ENCODE measurements around the gene ZBTB47. TPM values are rescaled to one million over a fixed set of nuclear protein-coding genes. Genes with fewer than 3 reads are reported as not detected.

ZBTB47 gene
- total and polyA plus RNA-seq, 2 experiments from 2014 or later: 0.48 to 2.8 TPM

DNA sequence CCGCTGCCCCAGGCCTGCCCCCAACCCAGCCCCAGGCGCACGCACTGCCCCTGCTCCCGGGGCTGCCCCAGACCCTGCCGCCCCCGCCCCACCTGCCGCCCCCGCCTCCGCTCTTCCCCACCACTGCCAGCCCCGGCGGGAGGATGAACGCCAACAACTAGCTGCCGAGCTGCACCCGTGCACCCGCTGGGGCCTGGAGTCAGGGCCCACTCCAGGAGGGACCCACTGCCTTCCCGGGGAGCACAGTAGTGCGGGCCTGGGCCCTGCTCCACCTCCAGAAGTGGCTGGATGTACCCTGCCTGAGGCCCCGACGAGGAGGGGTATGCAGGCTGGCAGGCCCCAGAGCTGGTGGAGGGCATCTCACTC, 10.9 kb downstream of the ZBTB47 start:
- Histone ChIP-seq H3K27me3 (ENCODE audit: insufficient read depth) (no peaks in the 10 kb centered on the region), H3K79me2 (replicated peaks; ENCODE audit: insufficient read depth) (no peaks in the 10 kb centered on the region), H3K27ac (ENCODE audit: low read depth) (no peak overlapping the region), H4K20me1 (replicated peaks; ENCODE audit: insufficient read depth) (no peaks in the 10 kb centered on the region), H3K4me3 (no peak overlapping the region), H3F3A (replicated peaks; ENCODE audit: low read depth) (no peaks in the 10 kb centered on the region), H3K36me3 (ENCODE audit: insufficient read depth) (no peaks in the 10 kb centered on the region), H3K4me2 (no peak overlapping the region), H2AFZ (no peak overlapping the region), H3K4me1 (ENCODE audit: insufficient read depth) (no peaks in the 10 kb centered on the region), H3K9me2 (ENCODE audit: insufficient read depth) (no peaks in the 10 kb centered on the region)
- DNase-seq (ENCODE audit: low spot score) (no peak), ATAC-seq (peak; percentile 7; the same call in 1 of the 3 replicates)
- 0 out of 3 replicates have a peak, but pooled peaks cover 3% of the 10 kb centered on the region for H3K9me3 Mint-ChIP-seq
- H3K4me3 Mint-ChIP-seq: no peak overlapping the region
- H3K27me3 Mint-ChIP-seq (ENCODE audit: insufficient read depth, low read depth, poor library complexity): peaks cover 4% of the 10 kb centered on the region
- H3K27ac Mint-ChIP-seq: no peak overlapping the region
- TF ChIP-seq ZNF114 (CRISPR knock-in tag; IDR thresholded peaks at IDR 0.05) (no peak), POLR2AphosphoS5 (IDR thresholded peaks at IDR 0.05; ENCODE audit: low read depth) (no peak), JUNB (IDR thresholded peaks at IDR 0.05; ENCODE audit: unreplicated experiment) (no peak), NANOG (IDR thresholded peaks at IDR 0.05; ENCODE audit: borderline replicate concordance) (no peak), EZH2phosphoT487 (IDR thresholded peaks at IDR 0.05; ENCODE audit: unreplicated experiment) (no peak), CREB1 (CRISPR knock-in tag; IDR thresholded peaks at IDR 0.05; ENCODE audit: low read depth) (no peak), ZNF331 (CRISPR knock-in tag; IDR thresholded peaks at IDR 0.05; ENCODE audit: low read depth) (no peak)
- TF ChIP-seq, protein P1, sequence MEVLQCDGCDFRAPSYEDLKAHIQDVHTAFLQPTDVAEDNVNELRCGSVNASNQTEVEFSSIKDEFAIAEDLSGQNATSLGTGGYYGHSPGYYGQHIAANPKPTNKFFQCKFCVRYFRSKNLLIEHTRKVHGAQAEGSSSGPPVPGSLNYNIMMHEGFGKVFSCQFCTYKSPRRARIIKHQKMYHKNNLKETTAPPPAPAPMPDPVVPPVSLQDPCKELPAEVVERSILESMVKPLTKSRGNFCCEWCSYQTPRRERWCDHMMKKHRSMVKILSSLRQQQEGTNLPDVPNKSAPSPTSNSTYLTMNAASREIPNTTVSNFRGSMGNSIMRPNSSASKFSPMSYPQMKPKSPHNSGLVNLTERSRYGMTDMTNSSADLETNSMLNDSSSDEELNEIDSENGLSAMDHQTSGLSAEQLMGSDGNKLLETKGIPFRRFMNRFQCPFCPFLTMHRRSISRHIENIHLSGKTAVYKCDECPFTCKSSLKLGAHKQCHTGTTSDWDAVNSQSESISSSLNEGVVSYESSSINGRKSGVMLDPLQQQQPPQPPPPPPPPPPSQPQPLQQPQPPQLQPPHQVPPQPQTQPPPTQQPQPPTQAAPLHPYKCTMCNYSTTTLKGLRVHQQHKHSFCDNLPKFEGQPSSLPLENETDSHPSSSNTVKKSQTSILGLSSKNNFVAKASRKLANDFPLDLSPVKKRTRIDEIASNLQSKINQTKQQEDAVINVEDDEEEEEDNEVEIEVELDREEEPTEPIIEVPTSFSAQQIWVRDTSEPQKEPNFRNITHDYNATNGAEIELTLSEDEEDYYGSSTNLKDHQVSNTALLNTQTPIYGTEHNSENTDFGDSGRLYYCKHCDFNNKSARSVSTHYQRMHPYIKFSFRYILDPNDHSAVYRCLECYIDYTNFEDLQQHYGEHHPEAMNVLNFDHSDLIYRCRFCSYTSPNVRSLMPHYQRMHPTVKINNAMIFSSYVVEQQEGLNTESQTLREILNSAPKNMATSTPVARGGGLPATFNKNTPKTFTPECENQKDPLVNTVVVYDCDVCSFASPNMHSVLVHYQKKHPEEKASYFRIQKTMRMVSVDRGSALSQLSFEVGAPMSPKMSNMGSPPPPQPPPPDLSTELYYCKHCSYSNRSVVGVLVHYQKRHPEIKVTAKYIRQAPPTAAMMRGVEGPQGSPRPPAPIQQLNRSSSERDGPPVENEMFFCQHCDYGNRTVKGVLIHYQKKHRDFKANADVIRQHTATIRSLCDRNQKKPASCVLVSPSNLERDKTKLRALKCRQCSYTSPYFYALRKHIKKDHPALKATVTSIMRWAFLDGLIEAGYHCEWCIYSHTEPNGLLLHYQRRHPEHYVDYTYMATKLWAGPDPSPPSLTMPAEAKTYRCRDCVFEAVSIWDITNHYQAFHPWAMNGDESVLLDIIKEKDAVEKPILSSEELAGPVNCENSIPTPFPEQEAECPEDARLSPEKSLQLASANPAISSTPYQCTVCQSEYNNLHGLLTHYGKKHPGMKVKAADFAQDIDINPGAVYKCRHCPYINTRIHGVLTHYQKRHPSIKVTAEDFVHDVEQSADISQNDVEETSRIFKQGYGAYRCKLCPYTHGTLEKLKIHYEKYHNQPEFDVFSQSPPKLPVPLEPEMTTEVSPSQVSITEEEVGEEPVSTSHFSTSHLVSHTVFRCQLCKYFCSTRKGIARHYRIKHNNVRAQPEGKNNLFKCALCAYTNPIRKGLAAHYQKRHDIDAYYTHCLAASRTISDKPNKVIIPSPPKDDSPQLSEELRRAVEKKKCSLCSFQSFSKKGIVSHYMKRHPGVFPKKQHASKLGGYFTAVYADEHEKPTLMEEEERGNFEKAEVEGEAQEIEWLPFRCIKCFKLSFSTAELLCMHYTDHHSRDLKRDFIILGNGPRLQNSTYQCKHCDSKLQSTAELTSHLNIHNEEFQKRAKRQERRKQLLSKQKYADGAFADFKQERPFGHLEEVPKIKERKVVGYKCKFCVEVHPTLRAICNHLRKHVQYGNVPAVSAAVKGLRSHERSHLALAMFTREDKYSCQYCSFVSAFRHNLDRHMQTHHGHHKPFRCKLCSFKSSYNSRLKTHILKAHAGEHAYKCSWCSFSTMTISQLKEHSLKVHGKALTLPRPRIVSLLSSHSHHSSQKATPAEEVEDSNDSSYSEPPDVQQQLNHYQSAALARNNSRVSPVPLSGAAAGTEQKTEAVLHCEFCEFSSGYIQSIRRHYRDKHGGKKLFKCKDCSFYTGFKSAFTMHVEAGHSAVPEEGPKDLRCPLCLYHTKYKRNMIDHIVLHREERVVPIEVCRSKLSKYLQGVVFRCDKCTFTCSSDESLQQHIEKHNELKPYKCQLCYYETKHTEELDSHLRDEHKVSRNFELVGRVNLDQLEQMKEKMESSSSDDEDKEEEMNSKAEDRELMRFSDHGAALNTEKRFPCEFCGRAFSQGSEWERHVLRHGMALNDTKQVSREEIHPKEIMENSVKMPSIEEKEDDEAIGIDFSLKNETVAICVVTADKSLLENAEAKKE (CRISPR knock-in tag; IDR thresholded peaks at IDR 0.05): no peak
- TF ChIP-seq, protein P2, sequence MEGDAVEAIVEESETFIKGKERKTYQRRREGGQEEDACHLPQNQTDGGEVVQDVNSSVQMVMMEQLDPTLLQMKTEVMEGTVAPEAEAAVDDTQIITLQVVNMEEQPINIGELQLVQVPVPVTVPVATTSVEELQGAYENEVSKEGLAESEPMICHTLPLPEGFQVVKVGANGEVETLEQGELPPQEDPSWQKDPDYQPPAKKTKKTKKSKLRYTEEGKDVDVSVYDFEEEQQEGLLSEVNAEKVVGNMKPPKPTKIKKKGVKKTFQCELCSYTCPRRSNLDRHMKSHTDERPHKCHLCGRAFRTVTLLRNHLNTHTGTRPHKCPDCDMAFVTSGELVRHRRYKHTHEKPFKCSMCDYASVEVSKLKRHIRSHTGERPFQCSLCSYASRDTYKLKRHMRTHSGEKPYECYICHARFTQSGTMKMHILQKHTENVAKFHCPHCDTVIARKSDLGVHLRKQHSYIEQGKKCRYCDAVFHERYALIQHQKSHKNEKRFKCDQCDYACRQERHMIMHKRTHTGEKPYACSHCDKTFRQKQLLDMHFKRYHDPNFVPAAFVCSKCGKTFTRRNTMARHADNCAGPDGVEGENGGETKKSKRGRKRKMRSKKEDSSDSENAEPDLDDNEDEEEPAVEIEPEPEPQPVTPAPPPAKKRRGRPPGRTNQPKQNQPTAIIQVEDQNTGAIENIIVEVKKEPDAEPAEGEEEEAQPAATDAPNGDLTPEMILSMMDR (conservative IDR thresholded peaks at IDR 0.05; ENCODE audit: low read depth in 2 of 2): no peak
- TF ChIP-seq, protein P3, sequence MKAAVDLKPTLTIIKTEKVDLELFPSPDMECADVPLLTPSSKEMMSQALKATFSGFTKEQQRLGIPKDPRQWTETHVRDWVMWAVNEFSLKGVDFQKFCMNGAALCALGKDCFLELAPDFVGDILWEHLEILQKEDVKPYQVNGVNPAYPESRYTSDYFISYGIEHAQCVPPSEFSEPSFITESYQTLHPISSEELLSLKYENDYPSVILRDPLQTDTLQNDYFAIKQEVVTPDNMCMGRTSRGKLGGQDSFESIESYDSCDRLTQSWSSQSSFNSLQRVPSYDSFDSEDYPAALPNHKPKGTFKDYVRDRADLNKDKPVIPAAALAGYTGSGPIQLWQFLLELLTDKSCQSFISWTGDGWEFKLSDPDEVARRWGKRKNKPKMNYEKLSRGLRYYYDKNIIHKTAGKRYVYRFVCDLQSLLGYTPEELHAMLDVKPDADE (IDR thresholded peaks at IDR 0.05): no peak
- peaks cover 9% of the 10 kb centered on the region; the same call in 2 of the 3 replicates for H3K4me1 Mint-ChIP-seq
- H3K36me3 Mint-ChIP-seq (ENCODE audit: low read depth): peaks cover 5% of the 10 kb centered on the region; the same call in 2 of the 3 replicates
